HG03039 (cell line): ENCODE data around the gene ITGA4.

Experiments
- ATAC-seq: cut with Tn5 transposase; IDR thresholded peaks from one replicate; pipeline ENCODE4 v1.9.1; 2021; ENCODE audit warnings: mild to moderate bottlenecking, moderate library complexity; ENCODE audit not compliant: unreplicated experiment

The ITGA4 gene

DNA sequence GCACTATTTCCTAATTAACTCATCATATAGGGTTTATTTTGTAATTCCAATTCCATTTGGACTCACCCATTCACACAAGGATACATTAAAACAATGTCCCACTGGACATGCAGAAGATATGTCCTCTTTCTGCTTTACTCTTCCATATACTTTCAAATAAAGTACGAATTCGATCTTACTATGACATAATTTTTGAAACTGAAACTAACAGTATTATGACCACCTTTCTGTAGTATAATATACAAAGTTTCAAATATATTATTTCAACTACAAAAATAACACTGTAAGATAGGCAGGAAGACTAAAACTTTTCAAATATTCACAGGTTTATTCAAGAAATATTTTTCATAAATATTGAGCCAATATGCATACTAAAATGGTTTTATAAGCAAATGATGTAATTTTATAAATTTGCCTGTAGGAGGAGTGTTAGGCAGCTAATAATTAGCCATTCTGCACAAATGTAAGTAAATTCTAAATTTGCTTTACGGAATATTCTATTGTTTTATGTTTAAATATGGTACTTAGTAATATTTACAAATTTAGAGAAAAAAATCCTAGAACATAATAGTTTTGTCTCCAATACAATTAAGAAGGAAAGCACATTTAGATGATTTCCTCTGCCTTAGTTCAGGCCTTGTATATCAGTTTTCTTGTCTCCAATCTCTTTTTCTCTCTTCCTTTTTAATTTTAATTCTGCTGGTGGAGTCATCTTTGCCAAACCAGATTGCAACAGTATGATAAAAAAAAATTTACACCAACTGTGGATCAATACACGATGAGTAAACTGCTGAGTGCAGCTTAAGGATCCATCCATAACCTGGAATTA, 113.9 kb downstream of the ITGA4 start:
- ATAC-seq, result no peak

DNA sequence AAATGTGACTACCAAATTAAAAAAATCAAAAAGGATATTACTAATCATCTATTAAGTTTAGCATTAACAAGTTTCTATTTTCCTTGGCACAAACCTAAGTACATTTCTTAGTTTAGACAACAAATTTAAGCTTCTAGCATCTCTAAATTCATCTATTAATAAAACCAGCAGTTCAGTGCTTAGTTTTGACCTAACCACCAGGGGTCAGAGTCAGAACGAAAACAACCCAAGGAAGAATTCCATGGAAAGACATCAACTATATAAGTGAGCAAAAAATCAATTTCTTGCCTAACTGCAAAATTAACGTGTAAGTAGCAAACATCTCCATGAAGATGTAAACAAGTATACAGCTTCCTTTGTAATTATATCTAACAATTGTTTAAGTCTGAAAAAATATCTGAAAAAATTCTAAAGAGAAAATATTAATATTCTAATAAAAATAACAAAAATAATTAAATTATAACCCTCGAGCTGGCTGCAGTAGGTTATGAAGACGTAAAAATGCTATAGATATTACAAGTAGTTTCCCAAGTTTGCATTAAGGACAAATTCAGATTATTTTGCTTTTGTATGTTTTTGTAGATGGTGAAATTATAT, 116.1 kb downstream of the ITGA4 start:
- no peak for ATAC-seq

DNA sequence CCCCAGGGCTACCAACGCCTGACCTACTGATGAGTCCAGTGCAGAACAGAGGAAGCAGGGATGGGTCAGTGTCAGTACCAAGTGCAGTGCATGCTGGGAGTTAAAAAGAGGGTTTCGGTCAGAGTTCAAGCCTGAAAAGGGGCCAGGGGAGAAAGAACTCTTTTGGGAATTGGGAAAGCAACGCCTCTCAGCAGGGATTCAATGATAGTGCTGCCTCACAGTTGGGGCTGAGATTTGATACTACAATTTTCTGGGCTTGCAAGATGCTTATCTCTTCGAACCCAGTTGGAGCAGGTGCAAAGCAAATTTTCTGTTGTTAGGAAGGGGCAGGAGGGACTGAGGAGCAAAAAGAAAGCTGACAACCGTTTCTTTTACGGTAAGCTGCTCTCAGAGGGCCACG, 117.1 kb downstream of the ITGA4 start:
- ATAC-seq, result no peak

DNA sequence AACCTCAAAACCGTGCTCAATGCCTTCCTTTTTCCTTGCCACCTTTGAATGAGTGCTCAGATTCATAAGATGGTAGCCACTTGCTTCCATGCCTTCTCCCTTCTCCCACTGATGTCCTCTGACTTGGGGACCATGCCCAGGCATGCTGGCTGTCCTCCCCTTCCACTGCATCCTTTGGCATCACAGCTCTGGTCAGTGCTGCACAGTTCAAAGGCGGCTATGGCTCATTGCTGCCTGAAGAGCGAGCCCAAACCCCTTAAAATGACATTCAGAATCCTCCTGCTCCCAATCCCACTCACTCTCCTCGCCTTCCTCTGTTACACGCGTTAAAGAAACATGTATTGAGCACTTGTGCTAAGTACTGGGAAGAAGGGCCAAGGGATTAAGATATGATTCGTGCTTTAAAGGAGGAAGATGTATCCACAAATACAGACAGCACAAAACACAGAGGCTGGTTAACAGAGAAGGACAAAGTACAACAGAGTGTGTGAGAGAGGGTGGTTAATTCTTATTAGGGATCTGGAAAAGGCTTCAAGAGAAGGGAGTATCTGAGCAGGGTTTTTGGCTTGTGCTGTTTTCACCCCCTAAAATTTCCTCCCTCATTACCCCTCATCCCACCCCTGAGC, 118.0 kb downstream of the ITGA4 start:
- no peak for ATAC-seq

DNA sequence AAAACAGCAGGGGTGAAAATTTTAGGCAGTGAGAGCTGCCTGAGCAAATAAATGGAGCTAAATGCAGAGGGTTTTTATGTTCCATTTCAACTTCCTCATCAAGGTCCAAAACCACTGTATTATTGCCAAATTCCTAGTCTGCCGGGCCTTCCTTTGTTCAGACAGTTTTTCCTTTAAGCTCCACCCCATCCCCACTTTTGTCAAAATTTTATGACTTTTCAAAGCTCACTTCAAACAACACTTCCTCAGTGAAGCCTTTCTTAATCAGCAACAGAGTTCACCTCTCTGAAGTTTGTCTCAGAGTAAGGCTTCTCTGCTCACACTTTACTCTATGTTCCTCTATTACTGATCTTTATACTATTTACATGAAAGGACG, 118.5 kb downstream of the ITGA4 start:
- ATAC-seq, result no peak

DNA sequence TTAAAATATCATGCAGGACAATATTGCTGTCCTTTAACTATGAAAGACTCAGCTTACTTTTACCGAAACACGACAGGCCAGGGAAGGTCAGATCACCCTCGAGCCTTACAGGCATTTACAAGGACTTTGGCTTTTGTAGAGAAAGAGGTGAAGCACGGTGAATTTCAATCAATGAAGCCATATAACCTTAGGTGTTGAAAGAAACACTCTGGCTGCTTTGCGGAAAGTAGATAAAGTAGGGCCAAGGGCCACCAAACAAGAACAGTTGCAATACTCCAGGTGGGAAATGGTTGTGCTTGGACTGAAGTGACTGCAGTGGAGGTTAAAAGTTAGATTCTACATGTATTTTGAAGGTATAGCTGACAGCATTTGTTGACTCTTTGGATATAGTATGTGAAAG, 119.2 kb downstream of the ITGA4 start:
- ATAC-seq, result no peak

DNA sequence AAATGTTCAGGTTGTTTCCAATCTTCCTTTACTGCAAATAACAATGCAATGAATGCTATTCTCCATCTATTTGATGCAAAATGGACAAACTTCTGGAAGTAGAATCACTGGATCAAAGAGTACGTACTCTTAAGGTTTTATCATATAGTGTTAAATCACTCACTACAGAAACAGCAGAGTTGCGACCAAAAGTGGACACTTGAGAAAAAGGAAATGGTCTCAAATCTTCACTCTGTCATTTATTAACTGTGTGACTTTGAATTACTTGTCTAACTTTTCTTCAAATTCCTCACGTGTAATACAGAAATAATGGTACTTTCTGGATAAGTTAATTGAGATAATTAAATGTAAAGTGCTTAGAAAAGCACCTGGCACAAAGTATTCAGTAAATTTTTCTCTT, 121.6 kb downstream of the ITGA4 start:
- ATAC-seq, result no peak

DNA sequence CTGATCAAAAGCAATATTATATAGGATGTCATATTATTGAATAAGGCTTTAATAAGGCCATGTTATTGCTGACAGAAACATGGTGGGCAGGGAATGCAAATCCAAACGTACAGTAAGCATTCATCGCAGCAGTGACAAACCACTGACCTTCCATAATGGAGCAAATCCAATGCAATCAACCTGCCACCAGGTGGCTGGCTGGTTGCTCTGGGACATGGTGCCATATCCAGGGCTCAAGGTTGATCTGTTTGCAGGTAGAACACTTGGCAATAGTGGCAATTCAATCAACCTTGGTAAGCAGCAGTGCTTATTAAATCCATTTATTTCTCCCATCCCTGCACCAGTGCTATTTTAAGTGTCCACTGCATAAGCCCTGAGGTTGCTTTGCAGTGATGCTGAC, 124.3 kb downstream of the ITGA4 start:
- no peak for ATAC-seq

DNA sequence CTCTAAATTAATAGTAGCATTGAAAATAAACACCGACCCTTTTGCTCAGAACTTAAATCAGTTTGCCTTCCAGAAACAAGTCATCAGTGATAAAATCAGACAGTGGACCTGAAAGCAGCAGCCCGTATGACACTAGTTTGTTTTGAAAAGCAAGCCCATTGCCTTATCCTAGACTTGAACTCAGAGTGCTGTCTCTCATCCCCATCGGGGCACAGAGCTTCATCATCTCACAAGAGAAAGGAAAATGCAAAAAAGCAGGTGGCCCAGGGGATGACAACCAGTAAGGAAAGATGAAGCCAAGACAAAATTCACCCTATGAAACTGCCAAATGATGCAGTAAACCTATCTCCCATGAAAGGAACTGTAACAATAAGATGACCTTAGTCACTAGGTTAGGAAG, 128.5 kb downstream of the ITGA4 start:
- no peak for ATAC-seq
